IMR-90 (cell line): Measurements from ENCODE around the gene OR51E2. TPM values are rescaled to one million over a fixed set of nuclear protein-coding genes. Genes with fewer than 3 reads are reported as not detected.
A peak's percentile ranks its signal among the peaks of the same experiment; 100 is the strongest.

ENCODE experiments used
- ATAC-seq: fragments of 200-7000 bp; cut with Tn5 transposase; 2 replicates; pipeline ENCODE4 v1.9.1; 2020; ENCODE audit warnings: low read depth, mild to moderate bottlenecking, moderate library complexity
- BruUV-seq: library from RNA; stranded (reverse); fragments of 400-500 nt; replicated peaks from 2 replicates; lab custom pipeline; 2021; lab: Mats Ljungman, UMichigan
- CTCF ChIA-PET: fragments of 300-600 bp; formaldehyde crosslinking; extraction: SDS; loops from one replicate; lab custom pipeline; 2021; ENCODE audit warnings: antibody characterized with exemption; lab: Yijun Ruan, JAX
- POLR2A ChIA-PET: fragments of 300-600 bp; sonication (Branson Sonifier 250); formaldehyde crosslinking; loops from one replicate; lab custom pipeline; 2022; ENCODE audit warnings: antibody characterized with exemption; ENCODE audit not compliant: unreplicated experiment; lab: Charles Lee
- DNase-seq: peaks from one replicate; pipeline ENCODE4 v3.0.0; 2013
- H2AFZ ChIP-seq: replicated peaks from 2 replicates; pipeline ENCODE3; 2013; ENCODE audit warnings: low read length, mild to moderate bottlenecking; ENCODE audit not compliant: poor library complexity
- H2AK5ac ChIP-seq: 2 replicates; pipeline ENCODE4 v1.6.1; 2013; ENCODE audit warnings: low read depth, low read length, inconsistent platforms
- H2AK9ac ChIP-seq: replicated peaks from 2 replicates; pipeline ENCODE3; 2013; ENCODE audit warnings: mild to moderate bottlenecking, low read depth, low read length, moderate library complexity; ENCODE audit not compliant: poor library complexity
- H2BK120ac ChIP-seq: 2 replicates; pipeline ENCODE4 v1.6.1; 2013; ENCODE audit warnings: low read depth, low read length, inconsistent platforms
- H2BK15ac ChIP-seq: 3 replicates; pipeline ENCODE4 v1.6.1; 2013; ENCODE audit warnings: low read depth, low read length, inconsistent platforms
- H2BK20ac ChIP-seq: 2 replicates; pipeline ENCODE4 v1.6.1; 2013; ENCODE audit warnings: low read depth, mild to moderate bottlenecking, inconsistent platforms, low read length, moderate library complexity
- H2BK5ac ChIP-seq: 2 replicates; pipeline ENCODE4 v1.6.1; 2013; ENCODE audit warnings: mild to moderate bottlenecking, low read depth, low read length, inconsistent platforms; ENCODE audit not compliant: poor library complexity, severe bottlenecking
- H3K14ac ChIP-seq: replicated peaks from 2 replicates; pipeline ENCODE4 v1.6.1; 2013; ENCODE audit warnings: low read depth, low read length, inconsistent platforms
- H3K18ac ChIP-seq: 2 replicates; pipeline ENCODE4 v1.6.1; 2013; ENCODE audit warnings: low read depth, low read length, control low read depth
- H3K23ac ChIP-seq: 2 replicates; pipeline ENCODE4 v1.6.1; 2013; ENCODE audit warnings: low read depth, low read length, inconsistent platforms
- H3K27ac ChIP-seq: 2 replicates; pipeline ENCODE4 v1.5.1; 2013; ENCODE audit warnings: mild to moderate bottlenecking, control low read depth, low read length; ENCODE audit not compliant: insufficient read depth
- H3K27me3 ChIP-seq: 2 replicates; pipeline ENCODE4 v1.6.1; 2013; ENCODE audit warnings: low read length; ENCODE audit not compliant: control insufficient read depth, insufficient read depth
- H3K36me3 ChIP-seq: 2 replicates; pipeline ENCODE4 v1.6.1; 2013; ENCODE audit warnings: low read length, mixed read lengths; ENCODE audit not compliant: control insufficient read depth, insufficient read depth
- H3K4ac ChIP-seq: 2 replicates; pipeline ENCODE4 v1.6.1; 2013; ENCODE audit warnings: low read depth, low read length, inconsistent platforms
- H3K4me1 ChIP-seq: 2 replicates; pipeline ENCODE4 v1.6.1; 2013; ENCODE audit warnings: low read length, mixed read lengths; ENCODE audit not compliant: control insufficient read depth, insufficient read depth
- H3K4me2 ChIP-seq: 2 replicates; pipeline ENCODE4 v1.6.1; 2013; ENCODE audit warnings: low read depth, mild to moderate bottlenecking, control low read depth, low read length, moderate library complexity
- H3K4me3 ChIP-seq: 2 replicates; pipeline ENCODE4 v1.5.1; 2013; ENCODE audit warnings: low read depth, mild to moderate bottlenecking, control low read depth, low read length, moderate library complexity; ENCODE audit not compliant: insufficient read depth
- H3K56ac ChIP-seq: 2 replicates; pipeline ENCODE4 v1.6.1; 2013; ENCODE audit warnings: low read length, inconsistent platforms; ENCODE audit not compliant: insufficient read depth; ENCODE audit errors: extremely low read depth
- H3K79me1 ChIP-seq, 2 experiments: 2 replicates each; pipeline ENCODE4 v1.6.1; 2013; ENCODE audit warnings: low read length in 2 of 2, inconsistent platforms in 1 of 2, low read depth in 1 of 2
- H3K9ac ChIP-seq: 2 replicates; pipeline ENCODE4 v1.6.1; 2013; ENCODE audit warnings: low read depth, low read length, control low read depth
- H3K9me1 ChIP-seq: 2 replicates; pipeline ENCODE4 v1.6.1; 2013; ENCODE audit warnings: low read length, inconsistent platforms; ENCODE audit not compliant: insufficient read depth
- H3K9me3 ChIP-seq: 2 replicates; pipeline ENCODE4 v1.6.1; 2013; ENCODE audit warnings: low read length; ENCODE audit not compliant: control insufficient read depth, insufficient read depth
- H4K20me1 ChIP-seq: 2 replicates; pipeline ENCODE4 v1.6.1; 2013; ENCODE audit warnings: low read length, inconsistent platforms; ENCODE audit not compliant: insufficient read depth
- H4K5ac ChIP-seq: 2 replicates; pipeline ENCODE4 v1.6.1; 2013; ENCODE audit warnings: mild to moderate bottlenecking, low read depth, low read length, control low read depth
- H4K8ac ChIP-seq, 2 experiments: 2 replicates each; pipeline ENCODE4 v1.6.1; 2013; ENCODE audit warnings: low read depth in 2 of 2, low read length in 2 of 2, control low read depth in 1 of 2, inconsistent platforms in 1 of 2
- H4K91ac ChIP-seq: 2 replicates; pipeline ENCODE4 v1.6.1; 2013; ENCODE audit warnings: low read depth, low read length, inconsistent platforms; ENCODE audit not compliant: insufficient read depth
- BHLHE40 ChIP-seq: fragments of 150-350 bp; IDR thresholded peaks from 2 replicates; pipeline ENCODE4 v1.6.1; 2016; ENCODE audit warnings: mild to moderate bottlenecking, low read depth, low read length
- CEBPB ChIP-seq: IDR thresholded peaks from 2 replicates; pipeline ENCODE4 v1.6.1; 2012; ENCODE audit warnings: low read depth, low read length, improper control_type of control experiment
- CHD1 ChIP-seq: IDR thresholded peaks from 2 replicates; pipeline ENCODE4 v1.6.1; 2012; ENCODE audit warnings: low read depth, low read length, improper control_type of control experiment
- FOS ChIP-seq: fragments of 150-350 bp; IDR thresholded peaks from 2 replicates; pipeline ENCODE4 v1.6.1; 2016; ENCODE audit warnings: low read depth, low read length
- MAFK ChIP-seq: IDR thresholded peaks from 2 replicates; pipeline ENCODE4 v1.6.1; 2012; ENCODE audit warnings: low read depth, low read length, improper control_type of control experiment
- MAZ ChIP-seq: IDR thresholded peaks from 2 replicates; pipeline ENCODE4 v1.6.1; 2012; ENCODE audit warnings: low read depth, mild to moderate bottlenecking, low read length, improper control_type of control experiment, moderate library complexity, borderline replicate concordance
- MXI1 ChIP-seq: IDR thresholded peaks from 2 replicates; pipeline ENCODE4 v1.6.1; 2012; ENCODE audit warnings: low read depth, mild to moderate bottlenecking, low read length, moderate library complexity, borderline replicate concordance
- NFE2L2 ChIP-seq: fragments of 150-350 bp; IDR thresholded peaks from 2 replicates; pipeline ENCODE4 v1.6.1; 2016; ENCODE audit warnings: low read depth, mild to moderate bottlenecking, low read length
- POLR2A ChIP-seq: IDR thresholded peaks from 2 replicates; pipeline ENCODE4 v1.6.1; 2012; ENCODE audit warnings: mild to moderate bottlenecking, low read depth, low read length
- RAD21 ChIP-seq: IDR thresholded peaks from 2 replicates; pipeline ENCODE4 v1.6.1; 2012; ENCODE audit warnings: low read length, improper control_type of control experiment
- RCOR1 ChIP-seq: IDR thresholded peaks from 2 replicates; pipeline ENCODE4 v1.6.1; 2012; ENCODE audit warnings: mild to moderate bottlenecking, low read length, improper control_type of control experiment; ENCODE audit not compliant: insufficient replicate concordance
- RFX5 ChIP-seq: IDR thresholded peaks from 2 replicates; pipeline ENCODE4 v1.8.0; 2012; ENCODE audit warnings: low read depth, mild to moderate bottlenecking, low read length, moderate library complexity
- SMC3 ChIP-seq: fragments of 150-350 bp; IDR thresholded peaks from 2 replicates; pipeline ENCODE4 v1.6.1; 2016; ENCODE audit warnings: low read depth, mild to moderate bottlenecking, antibody characterized with exemption, low read length, moderate library complexity
- USF2 ChIP-seq: fragments of 150-350 bp; IDR thresholded peaks from 2 replicates; pipeline ENCODE4 v1.6.1; 2017; ENCODE audit warnings: mild to moderate bottlenecking, antibody characterized with exemption, low read length, low read depth
- WGBS, 2 experiments: methylation state at CpG; one replicate each; pipeline versions ENCODE4 v1.1.5 to v1.1.7; 2013; ENCODE audit warnings: missing lambda C conversion rate in 2 of 2; ENCODE audit not compliant: insufficient read length in 1 of 2; ENCODE audit errors: extremely low coverage in 2 of 2; 5-methylcytosine and 5-hydroxymethylcytosine counted together
- dilution Hi-C: fragments of 300-500 bp; cut with HindIII; formaldehyde crosslinking; loops from one replicate; pipeline ENCODE4 v1.14.3; 2018; ENCODE audit warnings: low sequenced_read_pairs; ENCODE audit not compliant: unreplicated experiment
- in situ Hi-C: fragments of 300-500 bp; cut with MboI; formaldehyde crosslinking; loops from 3 replicates; pipeline ENCODE4 v1.14.3; 2019; ENCODE audit warnings: low sequenced_read_pairs, inconsistent platforms, mixed read lengths
- intact Hi-C: fragments of 100-400 bp; cut with micrococcal nuclease; formaldehyde crosslinking; loops from 2 replicates; pipeline ENCODE4 v1.10.0; 2022
- polyA plus RNA-seq, 3 experiments: library from polyadenylated mRNA; depleted of rRNA; stranded (reverse); fragments of >200 nt; gene quantifications; 2 replicates each; pipeline ENCODE4 v1.2.3, GENCODE V29; 2012; ENCODE audit warnings: low replicate concordance in 1 of 3
- total RNA-seq: library from RNA; depleted of rRNA; stranded (reverse); fragments of >200 nt; gene quantifications from 2 replicates; pipeline ENCODE4 v1.2.3, GENCODE V29; 2012
- TF ChIP-seq, protein P1 (sequence below): fragments of 150-350 bp; IDR thresholded peaks from 2 replicates; pipeline ENCODE4 v1.6.1; 2016; ENCODE audit warnings: low read depth, mild to moderate bottlenecking, low read length, moderate library complexity, borderline replicate concordance
- TF ChIP-seq, protein P2 (sequence below): conservative IDR thresholded peaks from 2 replicates; pipeline ENCODE4 v1.5.1; 2012; ENCODE audit warnings: mild to moderate bottlenecking, low read depth, low read length, improper control_type of control experiment

Gene OR51E2
- total and polyA plus RNA-seq, 2 of the 4 experiments (the other 2 are of a cell fraction) = 0.72 to 1.3 TPM

GRCh38 chr11:4672470-4672869 lies 25.2 kb downstream of the OR51E2 start:
- H4K8ac ChIP-seq = peak overlapping the region; percentile 52 to 56; a peak in 2 of 4 replicates
- H3K79me1 ChIP-seq = no peaks in the 10 kb centered on the region
- peak overlapping the region; percentile 60; the same call in 1 of the 3 replicates for H2BK15ac ChIP-seq
- DNase-seq (peak; percentile 52), ATAC-seq (peak; percentile 52)
- H3K27me3 ChIP-seq = no peaks in the 10 kb centered on the region
- CTCF ChIA-PET = no interaction called here
- in situ Hi-C loops = no loop called here
- H3K14ac ChIP-seq = peak overlapping the region; percentile 85
- no peaks in the 10 kb centered on the region for H3K36me3 ChIP-seq
- no peak overlapping the region for H4K5ac ChIP-seq
- no peak overlapping the region for H2AK9ac ChIP-seq
- H3K18ac ChIP-seq = no peak overlapping the region
- no peak overlapping the region for H3K9ac ChIP-seq
- peak overlapping the region; percentile 11 for H2BK5ac ChIP-seq
- no peak overlapping the region for H3K4me3 ChIP-seq
- H3K9me1 ChIP-seq = no peaks in the 10 kb centered on the region
- POLR2A ChIA-PET = no interaction called here
- peak overlapping the region; percentile 91 for H2BK20ac ChIP-seq
- no peak overlapping the region for H3K4me2 ChIP-seq
- peak overlapping the region; percentile 69 for H2AFZ ChIP-seq
- dilution Hi-C loops = no loop called here
- H3K9me3 ChIP-seq = no peaks in the 10 kb centered on the region
- H4K91ac ChIP-seq = peak overlapping the region; percentile 73
- no TSS peak for BruUV-seq
- intact Hi-C loops = no loop called here
- H4K20me1 ChIP-seq = no peaks in the 10 kb centered on the region
- H3K4ac ChIP-seq = peak overlapping the region; percentile 76
- H2AK5ac ChIP-seq = peak overlapping the region; percentile 43; the same call in 1 of the 2 replicates
- no peak overlapping the region for H3K56ac ChIP-seq
- peak overlapping the region; percentile 58; the same call in 1 of the 2 replicates for H3K27ac ChIP-seq
- TF ChIP-seq, protein P1, sequence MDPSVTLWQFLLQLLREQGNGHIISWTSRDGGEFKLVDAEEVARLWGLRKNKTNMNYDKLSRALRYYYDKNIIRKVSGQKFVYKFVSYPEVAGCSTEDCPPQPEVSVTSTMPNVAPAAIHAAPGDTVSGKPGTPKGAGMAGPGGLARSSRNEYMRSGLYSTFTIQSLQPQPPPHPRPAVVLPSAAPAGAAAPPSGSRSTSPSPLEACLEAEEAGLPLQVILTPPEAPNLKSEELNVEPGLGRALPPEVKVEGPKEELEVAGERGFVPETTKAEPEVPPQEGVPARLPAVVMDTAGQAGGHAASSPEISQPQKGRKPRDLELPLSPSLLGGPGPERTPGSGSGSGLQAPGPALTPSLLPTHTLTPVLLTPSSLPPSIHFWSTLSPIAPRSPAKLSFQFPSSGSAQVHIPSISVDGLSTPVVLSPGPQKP = no peak
- no peak for TF ChIP-seq RAD21
- TF ChIP-seq MAZ = no peak
- no peak for TF ChIP-seq RCOR1
- TF ChIP-seq USF2 = no peak
- TF ChIP-seq CEBPB = no peak
- no peak for TF ChIP-seq NFE2L2
- TF ChIP-seq, protein P2, sequence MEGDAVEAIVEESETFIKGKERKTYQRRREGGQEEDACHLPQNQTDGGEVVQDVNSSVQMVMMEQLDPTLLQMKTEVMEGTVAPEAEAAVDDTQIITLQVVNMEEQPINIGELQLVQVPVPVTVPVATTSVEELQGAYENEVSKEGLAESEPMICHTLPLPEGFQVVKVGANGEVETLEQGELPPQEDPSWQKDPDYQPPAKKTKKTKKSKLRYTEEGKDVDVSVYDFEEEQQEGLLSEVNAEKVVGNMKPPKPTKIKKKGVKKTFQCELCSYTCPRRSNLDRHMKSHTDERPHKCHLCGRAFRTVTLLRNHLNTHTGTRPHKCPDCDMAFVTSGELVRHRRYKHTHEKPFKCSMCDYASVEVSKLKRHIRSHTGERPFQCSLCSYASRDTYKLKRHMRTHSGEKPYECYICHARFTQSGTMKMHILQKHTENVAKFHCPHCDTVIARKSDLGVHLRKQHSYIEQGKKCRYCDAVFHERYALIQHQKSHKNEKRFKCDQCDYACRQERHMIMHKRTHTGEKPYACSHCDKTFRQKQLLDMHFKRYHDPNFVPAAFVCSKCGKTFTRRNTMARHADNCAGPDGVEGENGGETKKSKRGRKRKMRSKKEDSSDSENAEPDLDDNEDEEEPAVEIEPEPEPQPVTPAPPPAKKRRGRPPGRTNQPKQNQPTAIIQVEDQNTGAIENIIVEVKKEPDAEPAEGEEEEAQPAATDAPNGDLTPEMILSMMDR = no peak
- no peak for TF ChIP-seq BHLHE40
- TF ChIP-seq RFX5 = no peak
- TF ChIP-seq MAFK = no peak
- TF ChIP-seq CHD1 = no peak
- TF ChIP-seq MXI1 = no peak
- no peak for TF ChIP-seq POLR2A
- TF ChIP-seq FOS = no peak
- TF ChIP-seq SMC3 = no peak
- peak overlapping the region; percentile 90 for H2BK120ac ChIP-seq
- no CpG with 5 or more reads among the region's 3 CpGs for WGBS, 2 experiments
- H3K4me1 ChIP-seq = peaks cover 9% of the 10 kb centered on the region
- H3K23ac ChIP-seq = peak overlapping the region; percentile 52; the same call in 1 of the 2 replicates
